Caco-2 (cell line): ENCODE measurements around the gene IRF2BP1. TPM values are rescaled to one million over a fixed set of nuclear protein-coding genes. Genes with fewer than 3 reads are reported as not detected.
A peak's percentile ranks its signal among the peaks of the same experiment; 100 is the strongest.

Experiments
- BruUV-seq: library from RNA; stranded (reverse); fragments of 400-500 nt; replicated peaks from 2 replicates; lab custom pipeline; 2021; lab: Mats Ljungman, UMichigan
- CTCF ChIA-PET: fragments of 300-600 bp; sonication (Branson Sonifier 250); formaldehyde crosslinking; loops from one replicate; lab custom pipeline; 2022; ENCODE audit warnings: antibody characterized with exemption; lab: Charles Lee
- POLR2A ChIA-PET: fragments of 300-600 bp; sonication (Branson Sonifier 250); formaldehyde crosslinking; loops from one replicate; lab custom pipeline; 2022; ENCODE audit warnings: antibody characterized with exemption; lab: Charles Lee
- DNase-seq, 2 experiments: peaks; one replicate each; pipeline versions ENCODE4 v3.0.0 to v3.0.0-alpha.2; 2020 to 2022
- H3K27me3 ChIP-seq: replicated peaks from 2 replicates; pipeline ENCODE4 v1.6.0; 2011; ENCODE audit warnings: low read length; ENCODE audit not compliant: control insufficient read depth, insufficient read depth
- H3K36me3 ChIP-seq: 2 replicates; pipeline ENCODE4 v1.5.1; 2011; ENCODE audit warnings: low read length; ENCODE audit not compliant: control insufficient read depth, insufficient read depth
- H3K4me1 ChIP-seq: fragments of 250-450 bp; sonication (Bioruptor Pico); 2 replicates; pipeline ENCODE4 v1.5.1; 2020; ENCODE audit warnings: mild to moderate bottlenecking
- H3K4me3 ChIP-seq: 2 replicates; pipeline ENCODE4 v1.5.1; 2011; ENCODE audit warnings: low read depth, mild to moderate bottlenecking, control low read depth, low read length
- H3K9me3 ChIP-seq: fragments of 250-450 bp; sonication (Bioruptor Pico); 2 replicates; pipeline ENCODE4 v1.5.1; 2020; ENCODE audit warnings: mild to moderate bottlenecking, moderate library complexity
- H3K27ac Mint-ChIP-seq: one replicate; pipeline ENCODE4 v1.8.0; 2022; ENCODE audit warnings: mixed read lengths; ENCODE audit not compliant: unreplicated experiment
- H3K27me3 Mint-ChIP-seq: one replicate; pipeline ENCODE4 v1.8.0; 2022; ENCODE audit warnings: mixed read lengths; ENCODE audit not compliant: insufficient read depth, unreplicated experiment
- H3K36me3 Mint-ChIP-seq: one replicate; pipeline ENCODE4 v1.8.0; 2022; ENCODE audit warnings: mild to moderate bottlenecking, mixed read lengths; ENCODE audit not compliant: insufficient read depth, unreplicated experiment
- H3K4me1 Mint-ChIP-seq: one replicate; pipeline ENCODE4 v1.8.0; 2022; ENCODE audit warnings: low read depth, mixed read lengths; ENCODE audit not compliant: unreplicated experiment
- H3K4me3 Mint-ChIP-seq: one replicate; pipeline ENCODE4 v1.8.0; 2022; ENCODE audit warnings: mild to moderate bottlenecking, moderate library complexity, mixed read lengths; ENCODE audit not compliant: unreplicated experiment
- H3K9me3 Mint-ChIP-seq: one replicate; pipeline ENCODE4 v1.8.0; 2022; ENCODE audit warnings: mixed read lengths; ENCODE audit not compliant: unreplicated experiment
- intact Hi-C: fragments of 100-400 bp; cut with micrococcal nuclease; formaldehyde crosslinking; loops from one replicate; pipeline ENCODE4 v1.10.0; 2022; ENCODE audit not compliant: unreplicated experiment
- total RNA-seq: library from RNA; stranded (reverse); gene quantifications from 2 replicates; pipeline ENCODE4 v1.2.3, GENCODE V29; 2022
- TF ChIP-seq, protein P1 (sequence below), 2 experiments: fragments of 200-600 bp in 1 of 2; IDR thresholded peaks; 1 replicate in 1 of 2; 2 replicates in 1 of 2; pipeline versions ENCODE4 v1.5.1 to v1.8.0; 2011 to 2022; ENCODE audit warnings: antibody characterized with exemption in 1 of 2, control low read depth in 1 of 2, inconsistent platforms in 1 of 2, low read depth in 1 of 2, low read length in 1 of 2, mild to moderate bottlenecking in 1 of 2, moderate library complexity in 1 of 2; ENCODE audit not compliant: insufficient read depth in 1 of 2, severe bottlenecking in 1 of 2, unreplicated experiment in 1 of 2

Gene IRF2BP1
- total RNA-seq, 1 experiment from 2014 or later = 27.6 TPM

DNA sequence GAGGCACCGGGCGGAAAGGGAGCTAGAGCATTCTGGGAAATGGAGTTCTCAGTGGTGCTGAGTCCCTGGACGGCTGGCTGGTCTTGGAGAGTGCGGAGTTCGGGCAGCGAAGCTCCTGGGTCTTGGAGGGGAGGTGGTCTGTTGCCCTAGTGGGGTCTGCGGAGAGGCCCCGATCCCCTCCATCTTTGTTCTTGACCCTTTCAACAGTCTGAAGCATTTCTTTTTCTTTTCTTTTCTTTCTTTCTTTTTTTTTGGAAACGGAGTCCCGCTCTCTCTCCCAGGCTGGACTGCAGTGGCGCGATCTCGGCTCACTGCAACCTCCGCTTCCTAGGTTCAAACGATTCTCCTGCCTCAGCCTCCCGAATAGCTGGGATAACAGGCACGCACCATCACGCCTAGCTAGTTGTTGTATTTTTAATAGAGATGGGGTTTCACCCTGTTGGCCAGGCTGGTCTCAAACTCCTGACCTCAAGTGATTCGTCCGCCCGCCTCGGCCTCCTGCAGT is 22.6 kb downstream of the IRF2BP1 start:
- CTCF ChIA-PET = interaction anchor here (0.6 to 3.6 kb wide), 17 partner anchors 9 to 793 kb away, joined by 3 to 86 read pairs (median 5); partner anchors contain the start of genes CCDC61, DMWD, IRF2BP1 and MYPOP
- Histone ChIP-seq H3K4me1 (no peaks in the 10 kb centered on the region), H3K9me3 (no peaks in the 10 kb centered on the region), H3K36me3 (peaks cover 1% of the 10 kb centered on the region; the same call in 1 of the 2 replicates), H3K4me3 (peak overlapping the region; percentile 60), H3K27me3 (no peaks in the 10 kb centered on the region)
- DNase-seq = no peak
- TF ChIP-seq, protein P1, sequence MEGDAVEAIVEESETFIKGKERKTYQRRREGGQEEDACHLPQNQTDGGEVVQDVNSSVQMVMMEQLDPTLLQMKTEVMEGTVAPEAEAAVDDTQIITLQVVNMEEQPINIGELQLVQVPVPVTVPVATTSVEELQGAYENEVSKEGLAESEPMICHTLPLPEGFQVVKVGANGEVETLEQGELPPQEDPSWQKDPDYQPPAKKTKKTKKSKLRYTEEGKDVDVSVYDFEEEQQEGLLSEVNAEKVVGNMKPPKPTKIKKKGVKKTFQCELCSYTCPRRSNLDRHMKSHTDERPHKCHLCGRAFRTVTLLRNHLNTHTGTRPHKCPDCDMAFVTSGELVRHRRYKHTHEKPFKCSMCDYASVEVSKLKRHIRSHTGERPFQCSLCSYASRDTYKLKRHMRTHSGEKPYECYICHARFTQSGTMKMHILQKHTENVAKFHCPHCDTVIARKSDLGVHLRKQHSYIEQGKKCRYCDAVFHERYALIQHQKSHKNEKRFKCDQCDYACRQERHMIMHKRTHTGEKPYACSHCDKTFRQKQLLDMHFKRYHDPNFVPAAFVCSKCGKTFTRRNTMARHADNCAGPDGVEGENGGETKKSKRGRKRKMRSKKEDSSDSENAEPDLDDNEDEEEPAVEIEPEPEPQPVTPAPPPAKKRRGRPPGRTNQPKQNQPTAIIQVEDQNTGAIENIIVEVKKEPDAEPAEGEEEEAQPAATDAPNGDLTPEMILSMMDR (IDR thresholded peaks at IDR 0.05; ENCODE audit: insufficient read depth in 1 of 2, low read depth in 1 of 2, low read length in 1 of 2, severe bottlenecking in 1 of 2, unreplicated experiment in 1 of 2) = no peak
- no TSS peak for BruUV-seq
- peaks cover 14% of the 10 kb centered on the region for H3K4me1 Mint-ChIP-seq
- intact Hi-C loops = loop anchor here (1.0 to 2.0 kb wide), 4 partner anchors 19 to 133 kb away; partner anchors contain the start of genes CCDC61 and FBXO46
- H3K4me3 Mint-ChIP-seq = peak overlapping the region; percentile 98
- H3K36me3 Mint-ChIP-seq = peaks cover 61% of the 10 kb centered on the region
- POLR2A ChIA-PET = interaction anchor here (0.5 to 2.9 kb wide), 16 partner anchors 11 to 1975 kb away, joined by 3 to 84 read pairs (median 4); partner anchors contain the start of genes CCDC61, DMPK, DMWD and IRF2BP1
- no peaks in the 10 kb centered on the region for H3K27me3 Mint-ChIP-seq
- peak overlapping the region; percentile 95 for H3K27ac Mint-ChIP-seq
- no peaks in the 10 kb centered on the region for H3K9me3 Mint-ChIP-seq

DNA sequence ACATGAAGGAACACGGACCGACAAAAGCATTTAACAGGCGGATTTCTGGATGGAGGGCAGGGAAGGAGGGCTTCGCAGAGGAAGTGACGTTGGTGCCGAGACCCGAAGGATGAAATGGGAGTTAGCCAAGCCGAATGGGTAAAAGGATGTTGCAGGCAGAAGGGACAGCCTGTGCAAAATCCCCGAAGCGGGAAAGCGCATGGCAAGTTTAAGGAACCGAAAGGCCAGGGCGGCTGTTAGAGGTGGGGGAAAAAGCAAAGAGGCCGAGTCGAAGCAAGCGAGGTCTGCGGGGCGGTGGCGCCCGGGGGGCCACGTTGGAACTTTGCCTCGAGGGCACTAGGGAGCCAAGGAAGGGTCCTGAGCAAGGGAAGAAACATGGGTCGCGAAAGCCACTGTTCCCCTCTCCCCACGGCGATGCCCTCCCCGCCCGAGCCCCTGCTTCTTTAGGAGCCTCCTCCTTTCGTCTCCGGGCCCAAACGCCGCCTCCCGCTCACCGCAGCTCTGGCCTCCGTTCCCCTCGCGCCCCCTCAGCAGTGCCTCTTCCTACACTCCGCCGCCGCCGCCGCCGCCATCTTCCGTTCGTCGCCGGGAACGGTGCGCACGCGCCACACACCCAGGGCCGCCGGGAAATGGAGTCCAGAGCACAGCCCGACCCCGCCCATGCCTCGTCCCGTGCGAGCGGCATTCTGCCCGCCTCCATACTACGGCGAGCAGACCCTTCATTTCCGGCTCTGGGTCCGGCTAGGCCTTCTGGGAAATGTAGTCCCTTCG is 23.2 kb downstream of the IRF2BP1 start, which contains the start of gene SYMPK:
TSS of gene SYMPK (minus strand) at position 584 of the 771 bp plus-strand sequence. CDS start 8,652 bp downstream, outside the sequence.
- no peaks in the 10 kb centered on the region for H3K9me3 ChIP-seq
- CTCF ChIA-PET = interaction anchor here (0.6 to 3.6 kb wide), 17 partner anchors 10 to 794 kb away, joined by 3 to 86 read pairs (median 5); partner anchors contain the start of genes CCDC61, DMWD, IRF2BP1 and MYPOP
- peak; percentile 99 for DNase-seq
- H3K4me3 ChIP-seq = peak within 1 kb of the TSS; percentile 67
- intact Hi-C loops = loop anchor here (1.0 to 2.0 kb wide), 4 partner anchors 20 to 133 kb away; partner anchors contain the start of genes CCDC61 and FBXO46
- H3K36me3 ChIP-seq = peaks cover 1% of the 10 kb centered on the region; the same call in 1 of the 2 replicates
- Mint-ChIP-seq H3K4me3 (peak within 1 kb of the TSS; percentile 98), H3K27ac (peak within 1 kb of the TSS; percentile 95), H3K36me3 (peaks cover 66% of the 10 kb centered on the region), H3K4me1 (peaks cover 14% of the 10 kb centered on the region), H3K9me3 (no peaks in the 10 kb centered on the region), H3K27me3 (no peaks in the 10 kb centered on the region)
- H3K27me3 ChIP-seq = no peaks in the 10 kb centered on the region
- TF ChIP-seq, protein P1 (IDR thresholded peaks at IDR 0.05; ENCODE audit: insufficient read depth in 1 of 2, low read depth in 1 of 2, low read length in 1 of 2, severe bottlenecking in 1 of 2, unreplicated experiment in 1 of 2) = no peak
- POLR2A ChIA-PET = interaction anchor here (0.5 to 2.9 kb wide), 15 partner anchors 11 to 1974 kb away, joined by 3 to 84 read pairs (median 4); partner anchors contain the start of genes CCDC61, DMPK, DMWD and IRF2BP1
- no peaks in the 10 kb centered on the region for H3K4me1 ChIP-seq
- BruUV-seq = TSS peak; percentile 44

DNA sequence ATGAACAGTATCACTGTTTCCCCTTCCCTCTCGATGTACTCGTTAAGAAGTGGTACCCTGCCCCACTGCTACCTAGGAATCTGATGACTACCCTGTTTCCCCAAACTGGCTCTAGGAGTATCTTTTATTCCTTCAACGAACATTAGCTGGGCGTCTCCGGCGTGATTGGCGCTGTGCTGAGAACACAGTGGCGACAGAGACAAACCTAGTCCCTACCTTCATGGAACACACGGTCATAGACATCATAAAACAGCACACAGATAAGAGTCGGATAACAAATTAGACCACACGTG is 23.7 kb downstream of the IRF2BP1 start:
- Histone ChIP-seq H3K4me3 (peak overlapping the region; percentile 67), H3K9me3 (no peaks in the 10 kb centered on the region), H3K27me3 (no peaks in the 10 kb centered on the region), H3K36me3 (peaks cover 1% of the 10 kb centered on the region; the same call in 1 of the 2 replicates), H3K4me1 (no peaks in the 10 kb centered on the region)
- TF ChIP-seq, protein P1 (IDR thresholded peaks at IDR 0.05; ENCODE audit: insufficient read depth in 1 of 2, low read depth in 1 of 2, low read length in 1 of 2, severe bottlenecking in 1 of 2, unreplicated experiment in 1 of 2) = no peak
- Mint-ChIP-seq H3K36me3 (peaks cover 66% of the 10 kb centered on the region), H3K9me3 (no peaks in the 10 kb centered on the region), H3K4me1 (peaks cover 14% of the 10 kb centered on the region), H3K27me3 (no peaks in the 10 kb centered on the region), H3K27ac (peak overlapping the region; percentile 95), H3K4me3 (peak overlapping the region; percentile 98)
- no TSS peak for BruUV-seq
- POLR2A ChIA-PET = interaction anchor here (2.9 kb wide), 1 partner anchor 20 kb away, joined by 84 read pairs; no protein-coding TSS in a partner anchor
- CTCF ChIA-PET = interaction anchor here (1.5 to 3.6 kb wide), 2 partner anchors 19 to 45 kb away, joined by 27 to 86 read pairs; no protein-coding TSS in a partner anchor
- intact Hi-C loops = loop anchor here (2.0 kb wide), 1 partner anchor 131 kb away; the partner anchor contains the start of gene FBXO46
- no peak for DNase-seq
